Hematopoietic multipotent progenitor cell (in vitro differentiated cells): Measurements from ENCODE around the gene ZNF853. TPM values are rescaled to one million over a fixed set of nuclear protein-coding genes. Genes with fewer than 3 reads are reported as not detected.

Experiments used
- DNase-seq, 3 donors: peaks; one replicate each; pipeline ENCODE4 v3.0.0-alpha.2; 2011 to 2015; ENCODE audit warnings: low read depth in 2 of 3, low spot score in 2 of 3
- total RNA-seq: library from RNA; depleted of rRNA; stranded (reverse); fragments of >200 nt; gene quantifications from one replicate; pipeline ENCODE4 v1.2.3, GENCODE V29; 2012

Gene ZNF853
- total RNA-seq, 1 donor, result 13.2 TPM

GRCh38 chr7:6634971-6635370, 19.6 kb downstream of the ZNF853 start:
- DNase-seq, result peak in 2 of 3 donors; percentile 47 to 49

GRCh38 chr7:6636741-6637543, 21.5 kb downstream of the ZNF853 start, which contains the start of gene ZNF316:
TSS of gene ZNF316 (plus strand) at chr7:6637318. CDS start at chr7:6642410, 5,092 bp downstream.
- DNase-seq, result peak in 1 of 3 donors; percentile 21

- DNase-seq, result peak in 2 of 3 donors; percentile 77 to 81
These were observed 22.3 kb downstream of the ZNF853 start for GRCh38 chr7:6637544-6638229.

GRCh38 chr7:6639032-6639431, 23.6 kb downstream of the ZNF853 start:
- no peak for DNase-seq

GRCh38 chr7:6639627-6640026, 24.2 kb downstream of the ZNF853 start:
- no peak for DNase-seq

- DNase-seq, result peak in 1 of 3 donors; percentile 30
These were observed 24.9 kb downstream of the ZNF853 start for GRCh38 chr7:6640246-6640721.

GRCh38 chr7:6641305-6642035, 26.1 kb downstream of the ZNF853 start:
- DNase-seq, result no peak

GRCh38 chr7:6642239-6642839, 26.9 kb downstream of the ZNF853 start:
- DNase-seq, result no peak

- no peak for DNase-seq
These were observed 27.6 kb downstream of the ZNF853 start for GRCh38 chr7:6642861-6643640.

GRCh38 chr7:6643915-6644625, 28.7 kb downstream of the ZNF853 start:
- no peak for DNase-seq

- no peak for DNase-seq
These were observed 29.3 kb downstream of the ZNF853 start for GRCh38 chr7:6644728-6645127.

- DNase-seq, result no peak
These were observed 31.1 kb downstream of the ZNF853 start for GRCh38 chr7:6646465-6646864.

GRCh38 chr7:6647080-6647479, 31.7 kb downstream of the ZNF853 start:
- no peak for DNase-seq

GRCh38 chr7:6647541-6647940, 32.1 kb downstream of the ZNF853 start:
- no peak for DNase-seq

- DNase-seq, result no peak
These were observed 32.8 kb downstream of the ZNF853 start for GRCh38 chr7:6648066-6648814.

- no peak for DNase-seq
These were observed 33.4 kb downstream of the ZNF853 start for GRCh38 chr7:6648815-6649104.

- DNase-seq, result no peak
These were observed 34.0 kb downstream of the ZNF853 start for GRCh38 chr7:6649241-6649961.

GRCh38 chr7:6650086-6650485, 34.7 kb downstream of the ZNF853 start:
- DNase-seq, result no peak
